DOHH2 (cell line): ENCODE measurements around the gene KISS1R.
A peak's percentile ranks its signal among the peaks of the same experiment; 100 is the strongest.

Experiments
- CTCF ChIP-seq: fragments of 200-600 bp; sonication (generic); IDR thresholded peaks from one replicate; pipeline ENCODE4 v1.5.1; 2014; ENCODE audit warnings: antibody characterized with exemption, mild to moderate bottlenecking, low read depth, low read length; ENCODE audit not compliant: poor library complexity, severe bottlenecking
- EZH2phosphoT487 ChIP-seq: fragments of 200-600 bp; sonication (generic); IDR thresholded peaks from 2 replicates; pipeline ENCODE4 v1.6.1; 2017; ENCODE audit warnings: borderline replicate concordance, mild to moderate bottlenecking, antibody characterized with exemption, low read length, moderate library complexity, mixed read lengths

GRCh38 chr19:941292-942132 lies 24.4 kb downstream of the KISS1R start:
- TF ChIP-seq CTCF: peak; percentile 7
- TF ChIP-seq EZH2phosphoT487: no peak
